Measurements from ENCODE around the gene SLC66A1. TPM values are rescaled to one million over a fixed set of nuclear protein-coding genes. Genes with fewer than 3 reads are reported as not detected.

SLC66A1 gene
- total and polyA plus RNA-seq, 9 of the 15 experiments (the other 6 are each of a cell fraction or from before 2014, with no cell fraction given): 1.2 to 40.8 (median 18.6) TPM

DNA sequence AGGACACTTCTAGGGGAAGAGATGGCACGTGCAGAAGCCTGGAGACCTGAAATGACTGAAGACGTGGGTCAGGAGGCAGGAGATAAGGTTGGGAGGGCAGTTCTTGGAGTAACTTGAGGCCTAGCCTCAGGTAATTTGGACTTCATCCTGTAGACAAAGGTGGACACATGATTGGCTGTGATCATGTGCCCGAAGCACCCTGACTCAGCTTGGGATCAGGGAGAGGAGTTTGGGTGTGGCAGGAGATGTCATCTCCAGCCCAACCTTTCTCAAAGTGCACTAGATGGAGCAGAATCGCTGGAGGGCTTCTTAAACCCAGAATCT, 1.5 kb downstream of the SLC66A1 start (continued):
- TF ChIP-seq, protein P1, sequence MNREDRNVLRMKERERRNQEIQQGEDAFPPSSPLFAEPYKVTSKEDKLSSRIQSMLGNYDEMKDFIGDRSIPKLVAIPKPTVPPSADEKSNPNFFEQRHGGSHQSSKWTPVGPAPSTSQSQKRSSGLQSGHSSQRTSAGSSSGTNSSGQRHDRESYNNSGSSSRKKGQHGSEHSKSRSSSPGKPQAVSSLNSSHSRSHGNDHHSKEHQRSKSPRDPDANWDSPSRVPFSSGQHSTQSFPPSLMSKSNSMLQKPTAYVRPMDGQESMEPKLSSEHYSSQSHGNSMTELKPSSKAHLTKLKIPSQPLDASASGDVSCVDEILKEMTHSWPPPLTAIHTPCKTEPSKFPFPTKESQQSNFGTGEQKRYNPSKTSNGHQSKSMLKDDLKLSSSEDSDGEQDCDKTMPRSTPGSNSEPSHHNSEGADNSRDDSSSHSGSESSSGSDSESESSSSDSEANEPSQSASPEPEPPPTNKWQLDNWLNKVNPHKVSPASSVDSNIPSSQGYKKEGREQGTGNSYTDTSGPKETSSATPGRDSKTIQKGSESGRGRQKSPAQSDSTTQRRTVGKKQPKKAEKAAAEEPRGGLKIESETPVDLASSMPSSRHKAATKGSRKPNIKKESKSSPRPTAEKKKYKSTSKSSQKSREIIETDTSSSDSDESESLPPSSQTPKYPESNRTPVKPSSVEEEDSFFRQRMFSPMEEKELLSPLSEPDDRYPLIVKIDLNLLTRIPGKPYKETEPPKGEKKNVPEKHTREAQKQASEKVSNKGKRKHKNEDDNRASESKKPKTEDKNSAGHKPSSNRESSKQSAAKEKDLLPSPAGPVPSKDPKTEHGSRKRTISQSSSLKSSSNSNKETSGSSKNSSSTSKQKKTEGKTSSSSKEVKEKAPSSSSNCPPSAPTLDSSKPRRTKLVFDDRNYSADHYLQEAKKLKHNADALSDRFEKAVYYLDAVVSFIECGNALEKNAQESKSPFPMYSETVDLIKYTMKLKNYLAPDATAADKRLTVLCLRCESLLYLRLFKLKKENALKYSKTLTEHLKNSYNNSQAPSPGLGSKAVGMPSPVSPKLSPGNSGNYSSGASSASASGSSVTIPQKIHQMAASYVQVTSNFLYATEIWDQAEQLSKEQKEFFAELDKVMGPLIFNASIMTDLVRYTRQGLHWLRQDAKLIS (CRISPR knock-in tag; IDR thresholded peaks at IDR 0.05): no peak
- TF ChIP-seq ZNF445 (CRISPR knock-in tag; IDR thresholded peaks at IDR 0.05; ENCODE audit: low read depth) (no peak), BCL6 (CRISPR knock-in tag; IDR thresholded peaks at IDR 0.05) (no peak), HDAC3 (IDR thresholded peaks at IDR 0.05; ENCODE audit: borderline replicate concordance, partially characterized antibody) (no peak), HDAC2 (IDR thresholded peaks at IDR 0.05) (0 out of 2 replicates have a peak, but pooled peaks have one; percentile 49), RBM14 (IDR thresholded peaks at IDR 0.05; ENCODE audit: borderline replicate concordance, insufficient read depth, low read depth, low read length) (no peak), SMARCA4 (IDR thresholded peaks at IDR 0.05) (0 out of 2 replicates have a peak, but pooled peaks have one; percentile 38)
- TF ChIP-seq, protein P2, sequence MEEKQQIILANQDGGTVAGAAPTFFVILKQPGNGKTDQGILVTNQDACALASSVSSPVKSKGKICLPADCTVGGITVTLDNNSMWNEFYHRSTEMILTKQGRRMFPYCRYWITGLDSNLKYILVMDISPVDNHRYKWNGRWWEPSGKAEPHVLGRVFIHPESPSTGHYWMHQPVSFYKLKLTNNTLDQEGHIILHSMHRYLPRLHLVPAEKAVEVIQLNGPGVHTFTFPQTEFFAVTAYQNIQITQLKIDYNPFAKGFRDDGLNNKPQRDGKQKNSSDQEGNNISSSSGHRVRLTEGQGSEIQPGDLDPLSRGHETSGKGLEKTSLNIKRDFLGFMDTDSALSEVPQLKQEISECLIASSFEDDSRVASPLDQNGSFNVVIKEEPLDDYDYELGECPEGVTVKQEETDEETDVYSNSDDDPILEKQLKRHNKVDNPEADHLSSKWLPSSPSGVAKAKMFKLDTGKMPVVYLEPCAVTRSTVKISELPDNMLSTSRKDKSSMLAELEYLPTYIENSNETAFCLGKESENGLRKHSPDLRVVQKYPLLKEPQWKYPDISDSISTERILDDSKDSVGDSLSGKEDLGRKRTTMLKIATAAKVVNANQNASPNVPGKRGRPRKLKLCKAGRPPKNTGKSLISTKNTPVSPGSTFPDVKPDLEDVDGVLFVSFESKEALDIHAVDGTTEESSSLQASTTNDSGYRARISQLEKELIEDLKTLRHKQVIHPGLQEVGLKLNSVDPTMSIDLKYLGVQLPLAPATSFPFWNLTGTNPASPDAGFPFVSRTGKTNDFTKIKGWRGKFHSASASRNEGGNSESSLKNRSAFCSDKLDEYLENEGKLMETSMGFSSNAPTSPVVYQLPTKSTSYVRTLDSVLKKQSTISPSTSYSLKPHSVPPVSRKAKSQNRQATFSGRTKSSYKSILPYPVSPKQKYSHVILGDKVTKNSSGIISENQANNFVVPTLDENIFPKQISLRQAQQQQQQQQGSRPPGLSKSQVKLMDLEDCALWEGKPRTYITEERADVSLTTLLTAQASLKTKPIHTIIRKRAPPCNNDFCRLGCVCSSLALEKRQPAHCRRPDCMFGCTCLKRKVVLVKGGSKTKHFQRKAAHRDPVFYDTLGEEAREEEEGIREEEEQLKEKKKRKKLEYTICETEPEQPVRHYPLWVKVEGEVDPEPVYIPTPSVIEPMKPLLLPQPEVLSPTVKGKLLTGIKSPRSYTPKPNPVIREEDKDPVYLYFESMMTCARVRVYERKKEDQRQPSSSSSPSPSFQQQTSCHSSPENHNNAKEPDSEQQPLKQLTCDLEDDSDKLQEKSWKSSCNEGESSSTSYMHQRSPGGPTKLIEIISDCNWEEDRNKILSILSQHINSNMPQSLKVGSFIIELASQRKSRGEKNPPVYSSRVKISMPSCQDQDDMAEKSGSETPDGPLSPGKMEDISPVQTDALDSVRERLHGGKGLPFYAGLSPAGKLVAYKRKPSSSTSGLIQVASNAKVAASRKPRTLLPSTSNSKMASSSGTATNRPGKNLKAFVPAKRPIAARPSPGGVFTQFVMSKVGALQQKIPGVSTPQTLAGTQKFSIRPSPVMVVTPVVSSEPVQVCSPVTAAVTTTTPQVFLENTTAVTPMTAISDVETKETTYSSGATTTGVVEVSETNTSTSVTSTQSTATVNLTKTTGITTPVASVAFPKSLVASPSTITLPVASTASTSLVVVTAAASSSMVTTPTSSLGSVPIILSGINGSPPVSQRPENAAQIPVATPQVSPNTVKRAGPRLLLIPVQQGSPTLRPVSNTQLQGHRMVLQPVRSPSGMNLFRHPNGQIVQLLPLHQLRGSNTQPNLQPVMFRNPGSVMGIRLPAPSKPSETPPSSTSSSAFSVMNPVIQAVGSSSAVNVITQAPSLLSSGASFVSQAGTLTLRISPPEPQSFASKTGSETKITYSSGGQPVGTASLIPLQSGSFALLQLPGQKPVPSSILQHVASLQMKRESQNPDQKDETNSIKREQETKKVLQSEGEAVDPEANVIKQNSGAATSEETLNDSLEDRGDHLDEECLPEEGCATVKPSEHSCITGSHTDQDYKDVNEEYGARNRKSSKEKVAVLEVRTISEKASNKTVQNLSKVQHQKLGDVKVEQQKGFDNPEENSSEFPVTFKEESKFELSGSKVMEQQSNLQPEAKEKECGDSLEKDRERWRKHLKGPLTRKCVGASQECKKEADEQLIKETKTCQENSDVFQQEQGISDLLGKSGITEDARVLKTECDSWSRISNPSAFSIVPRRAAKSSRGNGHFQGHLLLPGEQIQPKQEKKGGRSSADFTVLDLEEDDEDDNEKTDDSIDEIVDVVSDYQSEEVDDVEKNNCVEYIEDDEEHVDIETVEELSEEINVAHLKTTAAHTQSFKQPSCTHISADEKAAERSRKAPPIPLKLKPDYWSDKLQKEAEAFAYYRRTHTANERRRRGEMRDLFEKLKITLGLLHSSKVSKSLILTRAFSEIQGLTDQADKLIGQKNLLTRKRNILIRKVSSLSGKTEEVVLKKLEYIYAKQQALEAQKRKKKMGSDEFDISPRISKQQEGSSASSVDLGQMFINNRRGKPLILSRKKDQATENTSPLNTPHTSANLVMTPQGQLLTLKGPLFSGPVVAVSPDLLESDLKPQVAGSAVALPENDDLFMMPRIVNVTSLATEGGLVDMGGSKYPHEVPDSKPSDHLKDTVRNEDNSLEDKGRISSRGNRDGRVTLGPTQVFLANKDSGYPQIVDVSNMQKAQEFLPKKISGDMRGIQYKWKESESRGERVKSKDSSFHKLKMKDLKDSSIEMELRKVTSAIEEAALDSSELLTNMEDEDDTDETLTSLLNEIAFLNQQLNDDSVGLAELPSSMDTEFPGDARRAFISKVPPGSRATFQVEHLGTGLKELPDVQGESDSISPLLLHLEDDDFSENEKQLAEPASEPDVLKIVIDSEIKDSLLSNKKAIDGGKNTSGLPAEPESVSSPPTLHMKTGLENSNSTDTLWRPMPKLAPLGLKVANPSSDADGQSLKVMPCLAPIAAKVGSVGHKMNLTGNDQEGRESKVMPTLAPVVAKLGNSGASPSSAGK (IDR thresholded peaks at IDR 0.05): peak; percentile 75
- TF ChIP-seq, protein P3, sequence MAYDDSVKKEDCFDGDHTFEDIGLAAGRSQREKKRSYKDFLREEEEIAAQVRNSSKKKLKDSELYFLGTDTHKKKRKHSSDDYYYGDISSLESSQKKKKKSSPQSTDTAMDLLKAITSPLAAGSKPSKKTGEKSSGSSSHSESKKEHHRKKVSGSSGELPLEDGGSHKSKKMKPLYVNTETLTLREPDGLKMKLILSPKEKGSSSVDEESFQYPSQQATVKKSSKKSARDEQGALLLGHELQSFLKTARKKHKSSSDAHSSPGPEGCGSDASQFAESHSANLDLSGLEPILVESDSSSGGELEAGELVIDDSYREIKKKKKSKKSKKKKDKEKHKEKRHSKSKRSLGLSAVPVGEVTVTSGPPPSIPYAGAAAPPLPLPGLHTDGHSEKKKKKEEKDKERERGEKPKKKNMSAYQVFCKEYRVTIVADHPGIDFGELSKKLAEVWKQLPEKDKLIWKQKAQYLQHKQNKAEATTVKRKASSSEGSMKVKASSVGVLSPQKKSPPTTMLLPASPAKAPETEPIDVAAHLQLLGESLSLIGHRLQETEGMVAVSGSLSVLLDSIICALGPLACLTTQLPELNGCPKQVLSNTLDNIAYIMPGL (CRISPR knock-in tag; IDR thresholded peaks at IDR 0.05): no peak
- TF ChIP-seq, protein P4, sequence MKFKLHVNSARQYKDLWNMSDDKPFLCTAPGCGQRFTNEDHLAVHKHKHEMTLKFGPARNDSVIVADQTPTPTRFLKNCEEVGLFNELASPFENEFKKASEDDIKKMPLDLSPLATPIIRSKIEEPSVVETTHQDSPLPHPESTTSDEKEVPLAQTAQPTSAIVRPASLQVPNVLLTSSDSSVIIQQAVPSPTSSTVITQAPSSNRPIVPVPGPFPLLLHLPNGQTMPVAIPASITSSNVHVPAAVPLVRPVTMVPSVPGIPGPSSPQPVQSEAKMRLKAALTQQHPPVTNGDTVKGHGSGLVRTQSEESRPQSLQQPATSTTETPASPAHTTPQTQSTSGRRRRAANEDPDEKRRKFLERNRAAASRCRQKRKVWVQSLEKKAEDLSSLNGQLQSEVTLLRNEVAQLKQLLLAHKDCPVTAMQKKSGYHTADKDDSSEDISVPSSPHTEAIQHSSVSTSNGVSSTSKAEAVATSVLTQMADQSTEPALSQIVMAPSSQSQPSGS (CRISPR knock-in tag; IDR thresholded peaks at IDR 0.05): no peak

Measured in K562 (cell line).